HG03159 (cell line): ENCODE results near the gene TBL2.
"Not testable (repeated sequence)": the region's sequence is repeated elsewhere in the genome, so short reads cannot be mapped to it uniquely, and the experiment has no call there.

Experiments
- ATAC-seq: cut with Tn5 transposase; IDR thresholded peaks from one replicate; pipeline ENCODE4 v1.9.1; 2021; ENCODE audit warnings: mild to moderate bottlenecking, moderate library complexity; ENCODE audit not compliant: unreplicated experiment

Gene TBL2, protein sequence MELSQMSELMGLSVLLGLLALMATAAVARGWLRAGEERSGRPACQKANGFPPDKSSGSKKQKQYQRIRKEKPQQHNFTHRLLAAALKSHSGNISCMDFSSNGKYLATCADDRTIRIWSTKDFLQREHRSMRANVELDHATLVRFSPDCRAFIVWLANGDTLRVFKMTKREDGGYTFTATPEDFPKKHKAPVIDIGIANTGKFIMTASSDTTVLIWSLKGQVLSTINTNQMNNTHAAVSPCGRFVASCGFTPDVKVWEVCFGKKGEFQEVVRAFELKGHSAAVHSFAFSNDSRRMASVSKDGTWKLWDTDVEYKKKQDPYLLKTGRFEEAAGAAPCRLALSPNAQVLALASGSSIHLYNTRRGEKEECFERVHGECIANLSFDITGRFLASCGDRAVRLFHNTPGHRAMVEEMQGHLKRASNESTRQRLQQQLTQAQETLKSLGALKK

DNA sequence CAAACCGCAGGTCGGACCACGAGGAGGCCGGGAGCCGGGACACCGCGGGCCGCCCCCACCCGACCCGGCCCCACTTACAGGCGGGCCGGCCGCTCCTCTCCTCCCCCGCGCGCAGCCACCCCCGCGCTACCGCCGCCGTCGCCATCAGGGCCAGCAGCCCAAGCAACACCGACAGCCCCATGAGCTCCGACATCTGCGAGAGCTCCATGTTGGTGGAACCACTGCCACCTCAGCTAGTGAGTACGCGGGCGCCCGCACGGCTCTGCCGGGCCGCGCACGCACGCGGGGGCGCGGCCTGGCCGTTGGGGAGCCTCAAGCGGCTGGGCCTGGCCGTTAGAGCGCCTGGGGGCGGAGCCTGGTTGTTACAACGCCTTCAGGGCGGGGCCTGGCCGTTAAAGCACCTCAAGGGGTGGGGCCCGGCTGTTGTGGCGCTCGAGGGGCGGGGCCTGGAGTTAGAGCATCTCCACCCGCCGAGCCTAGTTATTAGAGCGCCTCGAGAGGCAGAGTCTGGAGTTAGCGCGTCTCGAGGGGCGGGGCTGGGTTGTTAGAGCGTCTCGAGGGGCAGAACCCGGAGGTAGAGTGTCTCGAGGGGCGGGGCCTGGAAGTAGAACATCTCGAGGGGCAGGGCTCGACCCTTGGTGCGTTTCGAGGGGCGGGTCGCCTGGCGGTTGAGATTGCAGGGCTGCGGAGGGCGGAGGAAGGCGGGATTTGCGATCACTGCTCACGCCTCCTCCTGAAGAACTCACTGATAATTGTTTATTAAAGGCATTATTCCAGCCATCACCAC lies at the start of gene TBL2:
Gene TBL2, minus strand, starts transcription at position 238 of the 787 bp plus-strand sequence. Its CDS starts 30 bp downstream, at position 208.
- peak; percentile 85 for ATAC-seq

DNA sequence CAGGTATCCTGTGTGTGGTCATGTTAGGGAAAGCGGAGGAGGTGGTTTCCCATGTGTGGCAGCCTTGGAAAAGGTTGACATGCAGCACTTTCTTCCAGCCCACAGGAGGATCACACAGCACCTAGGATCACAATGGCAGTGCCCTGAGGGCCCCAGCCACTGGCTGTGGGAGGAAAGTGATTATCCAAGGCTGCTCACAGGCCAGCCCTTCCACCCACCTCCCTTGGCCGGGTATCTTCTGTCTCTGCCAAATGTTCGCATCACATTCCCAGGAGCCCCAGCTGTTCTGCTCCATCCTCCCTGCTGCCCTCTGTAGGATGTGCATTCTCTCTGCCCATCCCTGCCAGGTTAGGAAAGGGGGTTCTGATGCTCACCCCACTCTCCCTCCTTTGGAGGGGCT lies 48.4 kb upstream of the TBL2 start:
- ATAC-seq: no peak

GRCh38 chr7:73625276-73625675 lies 46.9 kb upstream of the TBL2 start:
- ATAC-seq: no peak

DNA sequence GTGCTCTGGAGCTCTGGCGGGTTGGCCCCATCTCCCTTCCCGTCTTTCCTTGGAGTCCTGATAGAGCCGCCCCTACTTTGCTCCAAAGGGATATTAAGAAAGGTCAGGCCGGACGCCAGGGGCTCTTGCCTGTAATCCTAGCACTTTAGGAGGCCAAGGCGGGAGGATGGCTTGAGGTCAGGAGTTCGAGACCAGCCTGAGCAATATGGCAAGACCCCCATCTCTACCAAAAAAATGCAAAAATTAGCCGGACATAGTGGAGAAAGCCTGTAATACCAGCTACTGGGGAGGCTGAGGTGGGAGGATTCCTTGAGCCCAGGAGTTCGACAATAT lies 46.3 kb upstream of the TBL2 start:
- no peak for ATAC-seq

DNA sequence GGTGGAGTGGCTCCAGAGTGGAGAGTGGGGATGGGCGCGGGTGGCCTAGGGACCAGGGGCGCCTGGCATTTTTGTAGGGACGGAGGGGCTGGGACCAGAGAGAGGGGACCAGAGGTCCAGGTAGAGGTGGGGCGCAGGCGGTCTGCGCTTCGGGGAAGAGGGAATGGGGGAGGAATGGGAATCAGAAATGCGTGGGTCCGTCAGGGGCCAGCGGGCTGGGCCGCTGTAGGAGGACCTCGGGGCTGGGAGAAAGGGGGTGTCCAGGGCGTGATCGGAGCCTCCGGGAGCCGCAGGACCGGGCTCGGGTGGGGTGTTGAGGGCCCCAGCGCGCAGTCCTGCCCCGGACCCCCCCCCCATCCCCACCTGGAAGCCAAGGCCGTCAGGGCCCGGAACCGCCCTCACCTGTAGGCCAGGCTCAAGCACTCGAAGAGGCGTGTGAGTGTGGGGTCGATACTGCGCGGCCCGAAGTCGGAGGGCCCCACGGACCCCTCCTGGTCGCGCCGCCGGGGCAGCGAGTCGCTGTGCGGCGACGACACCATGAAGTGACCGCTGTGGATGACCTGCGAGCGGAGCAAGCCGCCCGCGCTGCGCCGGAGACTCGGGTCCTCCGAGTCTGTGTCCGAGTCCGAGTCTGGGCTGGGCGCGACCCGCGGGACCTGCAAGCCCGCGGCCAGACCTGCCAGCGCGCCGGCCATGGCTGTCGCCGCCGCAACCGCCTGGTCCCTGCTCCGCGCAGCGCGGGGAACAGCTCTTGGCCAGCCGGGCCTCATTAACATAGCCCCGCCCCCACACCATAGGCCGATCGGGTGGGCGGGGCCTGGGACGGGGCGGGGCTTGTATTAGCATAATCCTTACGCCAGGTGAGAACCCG lies 45.7 kb upstream of the TBL2 start, which contains the start of gene MLXIPL:
Gene MLXIPL, minus strand, starts transcription at position 725 of the 871 bp plus-strand sequence. Its CDS starts 30 bp downstream, at position 695.
- no peak for ATAC-seq

GRCh38 chr7:73622909-73623797 lies 44.8 kb upstream of the TBL2 start:
- no peak for ATAC-seq

- ATAC-seq: no peak
Observed at GRCh38 chr7:73622527-73622908, 44.1 kb upstream of the TBL2 start.

GRCh38 chr7:73621168-73622063 lies 43.0 kb upstream of the TBL2 start:
- ATAC-seq: no peak

DNA sequence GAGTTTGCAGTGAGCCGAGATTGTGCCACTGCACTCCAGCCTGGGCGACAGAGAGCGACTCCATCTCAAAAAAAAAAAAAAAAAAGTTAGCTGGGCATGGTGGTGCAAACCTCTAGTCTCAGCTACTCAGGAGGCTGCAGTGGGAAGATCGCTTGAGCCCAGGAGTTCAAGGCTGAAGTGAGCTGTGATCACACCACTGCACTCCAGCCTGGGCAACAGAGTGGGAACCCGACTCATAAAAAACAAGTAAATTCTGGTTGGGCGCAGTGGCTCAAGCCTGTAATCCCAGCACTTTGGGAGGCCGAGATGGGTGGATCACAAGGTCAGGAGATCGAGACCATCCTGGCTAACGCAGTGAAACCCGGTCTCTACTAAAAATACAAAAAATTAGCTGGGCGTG lies 41.0 kb upstream of the TBL2 start:
- not testable (repeated sequence) for ATAC-seq

DNA sequence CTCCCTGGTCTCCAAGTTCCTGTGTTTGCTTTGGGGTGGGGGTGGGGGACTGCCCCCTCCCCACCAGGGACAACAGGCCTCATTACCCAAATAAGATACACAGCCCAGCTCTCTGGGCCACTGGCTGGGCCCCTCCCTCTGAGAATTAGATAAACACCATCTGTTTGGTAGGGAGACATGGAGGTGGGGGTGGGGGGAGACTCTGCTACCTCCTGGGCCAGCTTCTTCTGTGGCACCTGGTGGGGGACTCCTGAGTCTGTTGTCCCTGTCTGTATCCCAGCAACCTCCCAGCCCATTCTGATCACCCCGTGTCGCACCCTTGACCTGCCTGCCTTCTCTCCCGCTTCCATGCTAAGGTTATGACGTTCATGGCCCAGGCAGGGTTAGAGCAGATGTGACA lies 40.2 kb upstream of the TBL2 start:
- ATAC-seq: no peak

- ATAC-seq: not testable (repeated sequence)
Observed at GRCh38 chr7:73617520-73617919, 39.1 kb upstream of the TBL2 start.

DNA sequence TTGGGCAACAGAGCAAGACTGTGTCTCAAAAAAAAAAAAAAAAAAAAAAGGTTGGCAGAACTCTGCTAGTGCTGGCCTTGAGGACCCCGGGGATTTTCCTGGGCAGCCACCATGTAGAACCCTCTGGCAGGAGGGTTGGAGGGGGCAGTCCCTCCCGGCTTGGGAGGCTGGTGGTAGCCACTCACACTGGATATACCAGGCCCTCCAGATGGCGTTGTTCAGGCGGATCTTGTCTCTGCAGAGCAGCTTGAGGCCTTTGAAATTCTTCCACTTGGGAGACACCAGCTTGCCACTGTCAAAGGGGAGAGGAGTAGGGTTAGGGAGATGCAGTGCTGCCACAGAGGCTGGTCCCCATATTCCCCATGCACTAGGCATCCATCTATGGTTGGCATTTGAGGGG lies 37.5 kb upstream of the TBL2 start:
- no peak for ATAC-seq

- ATAC-seq: not testable (repeated sequence)
Observed at GRCh38 chr7:73614937-73615336, 36.6 kb upstream of the TBL2 start.

DNA sequence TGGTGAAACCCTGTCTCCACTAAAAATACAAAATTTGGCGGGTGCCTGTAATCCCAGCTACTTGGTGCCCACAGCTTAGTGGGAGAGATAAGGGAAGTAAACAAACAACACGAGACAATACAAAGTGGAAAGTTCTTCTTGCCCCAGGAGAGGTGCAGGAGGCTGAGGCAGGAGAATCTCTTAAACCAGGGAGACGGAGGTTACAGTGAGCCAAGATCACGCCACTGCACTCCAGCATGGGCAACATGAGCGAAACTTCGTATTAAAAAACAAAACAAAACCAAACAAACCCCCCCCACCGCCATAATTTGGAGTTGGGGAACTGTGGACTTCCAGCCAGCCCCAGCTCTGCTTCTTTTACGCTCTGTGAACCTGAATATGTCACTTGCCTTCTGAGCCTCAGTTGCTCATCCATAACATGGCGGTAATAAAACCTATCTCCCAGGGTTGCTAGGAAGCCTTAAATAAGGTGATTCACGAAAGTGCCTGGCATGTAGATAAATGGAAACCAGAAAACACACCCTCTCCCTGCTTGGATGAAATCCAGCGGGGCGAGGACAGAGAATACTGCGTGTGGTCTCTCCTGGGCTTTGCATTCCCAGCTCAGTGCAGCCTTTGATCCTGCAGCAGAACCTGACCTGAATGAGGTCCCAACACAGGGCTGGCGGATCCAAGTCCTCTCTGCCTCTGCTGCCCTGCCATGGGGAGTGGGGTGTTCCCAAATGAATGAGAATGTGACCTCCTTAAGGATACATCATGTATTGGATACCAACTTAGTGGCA lies 35.8 kb upstream of the TBL2 start:
- no peak for ATAC-seq

DNA sequence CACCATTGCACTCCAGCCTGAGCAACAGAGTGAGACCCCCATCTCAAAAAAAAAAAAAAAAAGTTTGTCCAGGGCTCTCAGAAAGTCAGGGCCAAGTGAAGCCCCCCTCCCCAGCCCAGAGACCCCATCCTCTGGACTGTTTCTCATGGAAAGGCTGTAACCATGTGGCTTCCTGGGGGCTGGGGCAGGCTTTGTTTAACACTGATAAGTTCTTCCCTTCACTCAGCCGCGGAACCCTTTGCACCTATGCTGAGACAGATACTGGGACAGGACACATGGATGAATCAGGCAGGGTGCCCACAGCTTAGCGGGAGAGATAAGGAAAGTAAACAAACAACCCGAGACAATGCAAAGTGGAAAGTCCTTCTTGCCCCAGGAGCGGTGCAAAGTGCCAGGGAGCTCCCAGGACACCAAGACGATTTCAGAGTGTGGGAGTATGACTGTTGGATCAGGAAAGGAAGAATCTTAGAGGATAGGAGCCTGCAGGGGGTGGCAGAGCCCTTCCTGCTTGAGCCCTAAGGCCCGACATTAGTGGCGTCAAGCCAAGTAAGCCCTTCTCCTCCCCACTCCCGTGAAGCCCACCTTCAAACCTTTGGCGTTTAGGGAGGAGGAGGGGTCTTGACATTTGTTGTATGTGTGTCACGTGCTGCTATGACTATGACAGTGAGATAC lies 34.4 kb upstream of the TBL2 start:
- no peak for ATAC-seq

DNA sequence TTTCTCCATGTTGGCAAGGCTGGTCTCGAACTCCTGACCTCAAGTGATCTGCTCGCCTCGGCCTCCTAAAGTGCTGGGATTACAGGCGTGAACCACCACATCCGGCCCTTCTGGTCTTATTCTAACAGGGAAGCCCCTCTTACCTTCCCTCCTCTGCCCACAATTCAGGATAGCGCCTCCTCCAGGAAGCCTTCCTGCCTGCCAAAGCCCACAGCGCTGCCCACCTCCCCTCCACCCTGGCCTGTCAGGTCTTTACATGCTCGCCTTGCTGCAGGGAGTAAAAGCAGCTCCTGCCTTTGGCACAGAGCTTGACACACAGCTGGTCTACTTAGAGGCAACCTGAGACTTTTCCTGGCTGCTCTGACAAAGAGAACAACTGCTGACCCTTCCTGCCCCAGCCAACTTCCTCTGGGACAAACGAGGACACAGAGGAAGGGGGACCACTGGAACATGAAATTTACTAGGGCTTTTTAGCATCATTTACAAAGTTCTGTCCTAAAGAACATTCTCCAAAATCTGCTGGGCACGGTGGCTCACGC lies 32.7 kb upstream of the TBL2 start:
- no peak for ATAC-seq

- no peak for ATAC-seq
Observed at GRCh38 chr7:73610105-73610504, 31.7 kb upstream of the TBL2 start.

- not testable (repeated sequence) for ATAC-seq
Observed at GRCh38 chr7:73607692-73607983, 29.3 kb upstream of the TBL2 start.
